ENCODE measurements around the gene CASKIN2.

DNA sequence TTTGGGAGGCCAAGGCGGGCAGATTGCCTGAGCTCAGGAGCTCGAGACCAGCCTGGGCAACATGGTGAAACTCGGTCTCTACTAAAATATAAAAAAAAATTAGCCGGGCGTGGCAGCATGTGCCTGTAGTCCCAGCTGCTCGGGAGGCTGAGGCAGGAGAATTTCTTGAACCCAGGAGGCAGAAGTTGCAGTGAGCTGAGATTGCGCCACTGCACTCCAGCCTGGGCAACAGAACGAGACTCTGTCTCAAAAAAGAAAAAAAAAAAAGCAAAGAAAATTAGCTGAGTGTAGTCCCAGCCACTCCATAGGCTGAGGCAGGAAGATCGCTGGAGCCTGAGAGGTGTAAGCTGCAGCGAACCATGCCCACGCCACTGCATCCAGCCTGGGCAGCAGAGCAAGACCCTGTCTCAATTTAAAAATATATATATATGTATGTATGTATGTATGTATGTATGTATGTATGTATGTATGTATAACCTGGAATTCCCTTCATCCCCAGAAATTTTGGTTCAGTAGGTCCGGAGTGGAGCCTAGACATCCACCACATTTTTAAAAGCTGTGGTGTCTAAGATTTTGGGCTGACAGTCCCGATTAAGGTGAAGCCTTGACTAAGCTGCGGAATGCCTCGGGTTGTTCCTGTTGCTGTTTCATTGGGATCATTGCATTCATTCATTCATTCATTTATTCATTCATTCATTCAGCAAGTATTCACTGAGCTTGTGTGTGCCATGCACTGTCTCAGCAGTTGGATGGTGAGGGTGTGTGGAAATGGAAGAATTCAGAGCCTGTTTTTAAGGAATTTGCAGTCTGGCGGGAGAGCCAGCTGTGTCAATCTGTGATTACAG, 33.0 kb downstream of the CASKIN2 start:
- TF ChIP-seq, protein P1, sequence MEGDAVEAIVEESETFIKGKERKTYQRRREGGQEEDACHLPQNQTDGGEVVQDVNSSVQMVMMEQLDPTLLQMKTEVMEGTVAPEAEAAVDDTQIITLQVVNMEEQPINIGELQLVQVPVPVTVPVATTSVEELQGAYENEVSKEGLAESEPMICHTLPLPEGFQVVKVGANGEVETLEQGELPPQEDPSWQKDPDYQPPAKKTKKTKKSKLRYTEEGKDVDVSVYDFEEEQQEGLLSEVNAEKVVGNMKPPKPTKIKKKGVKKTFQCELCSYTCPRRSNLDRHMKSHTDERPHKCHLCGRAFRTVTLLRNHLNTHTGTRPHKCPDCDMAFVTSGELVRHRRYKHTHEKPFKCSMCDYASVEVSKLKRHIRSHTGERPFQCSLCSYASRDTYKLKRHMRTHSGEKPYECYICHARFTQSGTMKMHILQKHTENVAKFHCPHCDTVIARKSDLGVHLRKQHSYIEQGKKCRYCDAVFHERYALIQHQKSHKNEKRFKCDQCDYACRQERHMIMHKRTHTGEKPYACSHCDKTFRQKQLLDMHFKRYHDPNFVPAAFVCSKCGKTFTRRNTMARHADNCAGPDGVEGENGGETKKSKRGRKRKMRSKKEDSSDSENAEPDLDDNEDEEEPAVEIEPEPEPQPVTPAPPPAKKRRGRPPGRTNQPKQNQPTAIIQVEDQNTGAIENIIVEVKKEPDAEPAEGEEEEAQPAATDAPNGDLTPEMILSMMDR (IDR thresholded peaks at IDR 0.05): no peak
- TF ChIP-seq POLR2A (IDR thresholded peaks at IDR 0.05): no peak

All from heart left ventricle (tissue), 13 donors.